Mucosa of rectum (tissue), 2 donors: ENCODE measurements around the gene EFNB1.

Source experiments
- H3K27ac ChIP-seq, 2 donors: one replicate each; pipeline ENCODE4 v1.7.0; 2013; ENCODE audit warnings: inconsistent platforms in 2 of 2, low read depth in 2 of 2, low read length in 2 of 2
- H3K27me3 ChIP-seq, 2 donors: one replicate each; pipeline ENCODE4 v1.7.0; 2013; ENCODE audit warnings: low read length in 2 of 2; ENCODE audit not compliant: control insufficient read depth in 2 of 2, insufficient read depth in 2 of 2
- H3K36me3 ChIP-seq, 2 donors: one replicate each; pipeline ENCODE4 v1.7.0; 2013; ENCODE audit warnings: low read length in 2 of 2; ENCODE audit not compliant: control insufficient read depth in 2 of 2, insufficient read depth in 2 of 2
- H3K4me1 ChIP-seq, 2 donors: one replicate each; pipeline ENCODE4 v1.7.0; 2013; ENCODE audit warnings: low read length in 2 of 2, mild to moderate bottlenecking in 1 of 2; ENCODE audit not compliant: control insufficient read depth in 2 of 2, insufficient read depth in 2 of 2
- H3K4me3 ChIP-seq, 2 donors: one replicate each; pipeline ENCODE4 v1.7.0; 2013; ENCODE audit warnings: low read length in 2 of 2
- H3K9ac ChIP-seq, 2 donors: one replicate each; pipeline ENCODE4 v1.7.0; 2013; ENCODE audit warnings: low read length in 2 of 2, low read depth in 1 of 2, mild to moderate bottlenecking in 1 of 2
- H3K9me3 ChIP-seq, 2 donors: one replicate each; pipeline ENCODE4 v1.7.0; 2013; ENCODE audit warnings: low read length in 2 of 2; ENCODE audit not compliant: control insufficient read depth in 2 of 2
- donor health status: healthy.
- donor health status: Normal muscosa, but diverticular disease.

EFNB1 gene

DNA sequence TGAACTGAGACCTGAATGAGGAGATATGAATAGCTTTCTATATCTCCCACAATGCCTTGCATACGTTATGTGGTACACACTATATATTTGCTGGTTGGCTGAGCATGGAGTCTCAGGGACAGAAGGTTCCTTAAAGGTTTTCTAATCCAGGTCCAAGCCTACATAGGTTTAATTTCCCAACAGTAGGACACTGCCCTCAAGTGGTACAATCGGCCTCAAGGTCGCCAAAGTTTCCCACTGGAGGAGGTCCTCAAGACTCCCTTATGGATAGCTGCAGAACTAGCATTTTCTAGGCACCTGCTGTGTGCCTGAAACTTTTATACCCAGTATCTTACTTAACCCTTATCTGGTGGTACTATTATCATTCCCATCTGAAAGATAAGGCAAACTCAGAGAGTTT lies 21.0 kb upstream of the EFNB1 start:
- H3K9me3 ChIP-seq = no peaks in the 10 kb centered on the region
- H3K9ac ChIP-seq = no peak overlapping the region
- H3K27me3 ChIP-seq = peaks cover 0 to 3% of the 10 kb centered on the region in 2 donors
- no peak overlapping the region for H3K27ac ChIP-seq
- no peak overlapping the region for H3K4me3 ChIP-seq
- no peaks in the 10 kb centered on the region for H3K4me1 ChIP-seq
- H3K36me3 ChIP-seq = no peaks in the 10 kb centered on the region

DNA sequence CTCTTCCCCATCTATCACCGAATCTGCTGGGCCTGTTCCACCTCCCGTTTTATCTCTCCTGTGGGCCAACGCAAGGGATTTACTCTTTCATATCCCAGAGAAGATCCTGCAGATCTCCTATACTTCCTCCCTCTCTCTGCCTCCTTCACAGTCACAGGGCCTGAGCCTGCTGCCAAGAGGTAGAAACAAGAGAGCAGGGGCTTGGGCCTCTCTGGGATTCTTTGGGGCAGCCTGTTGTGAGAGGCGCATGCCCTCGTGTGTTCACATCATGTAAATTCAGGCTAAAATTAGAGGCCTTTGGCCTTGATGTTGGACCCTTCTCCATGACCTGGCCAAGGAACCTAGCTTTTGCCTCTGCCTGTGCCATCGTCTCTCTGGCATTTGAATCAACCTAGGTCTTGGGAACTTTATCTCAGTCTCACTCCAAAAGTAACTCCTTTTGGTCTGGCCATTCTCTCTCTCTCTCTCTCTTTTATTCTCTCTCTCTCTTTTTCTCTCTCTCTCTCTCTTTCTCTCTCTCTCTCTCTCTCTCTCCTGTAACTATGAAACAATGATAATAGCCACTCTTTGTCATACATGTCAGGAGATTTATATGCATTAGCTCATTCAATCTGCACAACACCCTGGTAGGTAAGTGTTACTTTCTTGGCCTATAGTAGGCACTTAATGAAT lies 20.0 kb upstream of the EFNB1 start:
- Histone ChIP-seq H3K36me3 (no peaks in the 10 kb centered on the region), H3K4me1 (no peaks in the 10 kb centered on the region), H3K9ac (no peak overlapping the region), H3K27ac (no peak overlapping the region), H3K4me3 (no peak overlapping the region), H3K9me3 (no peaks in the 10 kb centered on the region), H3K27me3 (peaks cover 0 to 3% of the 10 kb centered on the region in 2 donors)

DNA sequence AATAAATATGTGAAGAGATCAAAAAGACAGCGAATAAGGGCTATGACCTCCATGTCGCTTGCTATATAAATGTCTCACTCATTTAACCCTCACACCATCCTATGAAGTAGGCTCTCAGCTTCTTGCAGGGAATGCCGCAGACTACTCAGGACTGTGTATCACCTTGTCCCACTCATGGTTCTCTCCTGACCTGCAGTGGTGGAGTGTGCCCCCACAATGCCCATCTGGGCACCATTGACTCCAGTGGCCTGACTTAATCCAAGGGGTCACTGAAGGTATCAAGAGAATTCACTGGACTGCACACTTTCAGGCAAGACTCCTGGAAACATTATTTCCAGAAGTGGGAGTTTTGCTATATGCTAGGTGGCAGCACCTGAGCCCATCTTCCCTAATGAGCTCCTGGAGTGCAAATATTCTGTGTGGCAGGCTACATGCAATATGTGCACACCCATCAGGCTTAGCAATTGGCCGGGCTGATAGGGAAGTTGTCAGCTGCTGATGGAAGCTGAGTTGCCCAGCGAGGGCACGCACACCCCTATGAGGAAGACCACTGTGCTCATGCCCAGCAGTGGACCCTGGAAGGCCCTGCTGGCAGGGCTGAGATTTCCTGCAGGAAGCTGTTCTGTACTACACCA lies 8.2 kb upstream of the EFNB1 start:
- no peaks in the 10 kb centered on the region for H3K9me3 ChIP-seq
- H3K4me3 ChIP-seq = no peak overlapping the region
- H3K4me1 ChIP-seq = no peaks in the 10 kb centered on the region
- no peaks in the 10 kb centered on the region for H3K36me3 ChIP-seq
- H3K27me3 ChIP-seq = peaks cover 0 to 2% of the 10 kb centered on the region in 2 donors
- H3K27ac ChIP-seq = no peak overlapping the region
- no peak overlapping the region for H3K9ac ChIP-seq

DNA sequence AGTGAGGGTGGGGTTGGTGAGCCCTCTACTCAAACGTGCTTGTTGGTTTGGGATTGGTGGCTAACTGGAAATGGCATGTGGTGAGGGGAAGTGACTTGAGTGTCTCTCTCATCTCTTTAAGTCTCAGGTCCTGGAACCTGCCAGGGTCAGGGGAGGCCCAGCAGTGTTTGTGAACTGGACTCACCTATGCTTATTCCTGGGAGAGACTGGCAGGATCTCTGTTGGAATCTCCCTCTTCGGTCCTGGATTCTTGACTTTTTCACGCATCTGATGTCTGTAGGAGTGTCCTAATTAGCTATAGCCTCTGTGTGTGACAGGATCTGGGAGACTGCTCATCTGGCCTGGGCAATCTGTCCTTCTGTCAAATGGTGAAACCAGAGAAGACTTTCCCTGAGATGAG lies 7.2 kb upstream of the EFNB1 start:
- Histone ChIP-seq H3K36me3 (no peaks in the 10 kb centered on the region), H3K9me3 (no peaks in the 10 kb centered on the region), H3K4me3 (no peak overlapping the region), H3K27ac (no peak overlapping the region), H3K4me1 (no peaks in the 10 kb centered on the region), H3K27me3 (peaks cover 0 to 2% of the 10 kb centered on the region in 2 donors), H3K9ac (no peak overlapping the region)

DNA sequence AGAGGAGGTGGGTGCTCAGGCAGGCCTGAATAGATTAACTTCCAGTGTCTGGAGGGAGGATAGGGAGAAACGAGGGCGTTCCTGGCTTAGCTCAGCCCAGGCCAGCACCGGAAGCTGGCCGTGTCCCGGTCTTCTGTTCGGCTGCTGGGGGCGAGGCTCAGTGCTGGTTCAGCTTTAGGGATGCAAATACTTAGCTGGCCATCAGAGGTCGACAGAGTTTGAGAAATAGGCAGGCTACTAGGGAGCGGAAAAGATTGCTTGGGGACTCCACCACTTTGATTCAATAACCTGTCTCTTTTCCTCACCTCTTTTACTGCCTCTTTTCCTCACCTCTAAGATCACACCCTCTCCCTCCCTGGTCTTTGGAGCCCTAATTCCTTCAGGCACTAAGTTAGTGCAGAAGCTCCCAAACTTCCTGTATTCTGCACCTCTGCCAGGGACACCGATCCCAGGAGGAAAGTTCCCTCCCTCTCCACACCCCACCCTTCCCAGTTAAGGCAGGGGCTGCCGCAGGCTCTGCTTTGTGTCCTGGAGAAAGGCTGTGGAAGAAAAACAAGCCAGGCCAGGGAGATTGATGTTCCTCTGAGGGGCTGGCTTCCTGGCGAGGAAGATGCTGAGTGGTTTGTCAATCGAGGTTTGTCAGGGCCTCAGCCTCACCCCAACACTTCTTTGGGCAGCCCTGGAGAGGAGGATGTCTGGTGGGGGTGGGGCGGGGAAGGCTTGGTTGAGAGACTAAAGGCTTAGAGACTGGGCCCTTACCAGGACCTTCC lies 6.0 kb upstream of the EFNB1 start:
- no peak overlapping the region for H3K9ac ChIP-seq
- no peaks in the 10 kb centered on the region for H3K9me3 ChIP-seq
- no peaks in the 10 kb centered on the region for H3K36me3 ChIP-seq
- peaks cover 0 to 2% of the 10 kb centered on the region in 2 donors for H3K27me3 ChIP-seq
- H3K4me1 ChIP-seq = no peaks in the 10 kb centered on the region
- no peak overlapping the region for H3K4me3 ChIP-seq
- no peak overlapping the region for H3K27ac ChIP-seq

DNA sequence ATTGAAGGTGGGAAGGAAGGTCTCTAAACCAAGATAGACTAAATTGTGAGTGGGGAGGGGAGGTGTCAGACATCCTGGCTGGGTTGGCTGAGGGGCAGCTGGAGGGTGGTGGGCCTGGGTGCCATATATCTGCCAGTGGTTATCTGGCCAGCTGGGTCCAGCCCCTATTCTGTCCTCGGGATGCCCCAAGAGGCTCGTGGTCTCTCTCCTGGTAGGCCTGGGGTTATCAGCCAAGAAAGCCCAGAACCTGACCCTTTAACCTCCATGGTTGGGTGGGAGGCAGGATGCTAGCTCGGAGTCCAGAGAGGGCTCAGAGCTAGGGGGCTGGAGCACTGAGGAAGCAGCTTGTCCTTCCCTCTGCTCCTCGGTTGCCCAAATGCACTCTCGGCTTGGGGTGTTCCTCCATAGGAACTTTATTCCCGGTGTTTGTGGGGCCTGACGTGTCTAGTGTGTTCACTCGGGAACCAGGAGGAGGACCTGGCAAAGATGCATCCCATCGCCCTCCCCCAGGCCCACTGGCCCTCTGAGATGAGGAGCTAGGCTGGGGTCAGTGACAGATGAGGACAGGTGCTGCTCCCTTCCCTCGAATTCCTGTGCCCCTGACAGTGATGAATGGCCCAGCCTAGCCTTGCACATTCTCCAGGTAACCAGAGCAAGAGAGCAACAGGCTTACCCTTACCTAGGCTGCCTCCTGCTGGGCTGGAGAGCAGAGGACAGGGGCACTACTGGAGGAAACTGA lies 5.2 kb upstream of the EFNB1 start:
- Histone ChIP-seq H3K27ac (no peak overlapping the region), H3K36me3 (no peaks in the 10 kb centered on the region), H3K4me3 (no peak overlapping the region), H3K9me3 (no peaks in the 10 kb centered on the region), H3K27me3 (peaks cover 0 to 2% of the 10 kb centered on the region in 2 donors), H3K9ac (no peak overlapping the region), H3K4me1 (no peaks in the 10 kb centered on the region)

DNA sequence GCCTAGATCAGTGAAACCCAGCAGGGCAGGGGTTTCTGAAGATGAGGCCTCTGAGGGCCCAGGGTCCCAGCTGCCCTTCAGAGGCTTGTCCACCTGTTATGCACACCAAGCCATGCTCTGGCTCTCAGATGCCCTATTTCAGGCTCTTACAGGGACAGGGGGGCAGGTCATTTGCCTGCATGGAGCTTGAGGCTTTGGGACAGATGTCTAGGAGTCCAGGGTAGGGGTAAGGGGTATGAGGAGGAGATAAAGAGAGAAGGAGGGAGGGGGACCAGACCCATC lies 4.7 kb upstream of the EFNB1 start:
- Histone ChIP-seq H3K4me1 (no peaks in the 10 kb centered on the region), H3K9ac (no peak overlapping the region), H3K27me3 (peaks cover 0 to 2% of the 10 kb centered on the region in 2 donors), H3K27ac (no peak overlapping the region), H3K9me3 (no peaks in the 10 kb centered on the region), H3K4me3 (no peak overlapping the region), H3K36me3 (no peaks in the 10 kb centered on the region)

DNA sequence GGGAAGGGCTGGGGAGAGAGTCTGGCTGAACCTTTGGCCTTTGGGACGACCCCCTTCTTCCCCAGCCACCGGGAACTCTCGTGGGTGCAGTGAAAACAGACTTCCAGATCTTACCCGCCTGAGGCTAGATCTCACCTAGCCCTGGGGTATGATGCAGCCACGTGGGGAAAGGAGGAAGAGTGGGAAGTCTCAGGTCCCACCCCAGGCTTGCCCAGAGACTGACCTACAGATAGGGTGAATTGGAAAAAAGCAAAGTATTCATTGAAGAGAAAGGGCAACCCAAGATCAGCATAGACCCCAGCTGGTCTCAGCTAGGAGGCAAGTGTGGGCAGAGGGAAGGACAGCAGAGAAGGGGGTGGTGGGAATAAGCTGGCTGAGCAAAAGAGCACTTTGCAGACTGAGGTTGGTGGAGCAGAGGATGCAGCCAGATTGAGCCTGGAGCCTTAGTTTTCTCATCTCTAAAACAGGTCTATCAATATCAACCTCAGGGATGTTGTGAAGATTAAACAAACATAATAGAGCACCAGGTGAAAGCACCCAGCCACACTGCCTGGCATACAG lies 4.2 kb upstream of the EFNB1 start:
- Histone ChIP-seq H3K27me3 (peaks cover 0 to 2% of the 10 kb centered on the region in 2 donors), H3K36me3 (no peaks in the 10 kb centered on the region), H3K4me3 (no peak overlapping the region), H3K9me3 (no peaks in the 10 kb centered on the region), H3K9ac (no peak overlapping the region), H3K4me1 (no peaks in the 10 kb centered on the region), H3K27ac (no peak overlapping the region)

DNA sequence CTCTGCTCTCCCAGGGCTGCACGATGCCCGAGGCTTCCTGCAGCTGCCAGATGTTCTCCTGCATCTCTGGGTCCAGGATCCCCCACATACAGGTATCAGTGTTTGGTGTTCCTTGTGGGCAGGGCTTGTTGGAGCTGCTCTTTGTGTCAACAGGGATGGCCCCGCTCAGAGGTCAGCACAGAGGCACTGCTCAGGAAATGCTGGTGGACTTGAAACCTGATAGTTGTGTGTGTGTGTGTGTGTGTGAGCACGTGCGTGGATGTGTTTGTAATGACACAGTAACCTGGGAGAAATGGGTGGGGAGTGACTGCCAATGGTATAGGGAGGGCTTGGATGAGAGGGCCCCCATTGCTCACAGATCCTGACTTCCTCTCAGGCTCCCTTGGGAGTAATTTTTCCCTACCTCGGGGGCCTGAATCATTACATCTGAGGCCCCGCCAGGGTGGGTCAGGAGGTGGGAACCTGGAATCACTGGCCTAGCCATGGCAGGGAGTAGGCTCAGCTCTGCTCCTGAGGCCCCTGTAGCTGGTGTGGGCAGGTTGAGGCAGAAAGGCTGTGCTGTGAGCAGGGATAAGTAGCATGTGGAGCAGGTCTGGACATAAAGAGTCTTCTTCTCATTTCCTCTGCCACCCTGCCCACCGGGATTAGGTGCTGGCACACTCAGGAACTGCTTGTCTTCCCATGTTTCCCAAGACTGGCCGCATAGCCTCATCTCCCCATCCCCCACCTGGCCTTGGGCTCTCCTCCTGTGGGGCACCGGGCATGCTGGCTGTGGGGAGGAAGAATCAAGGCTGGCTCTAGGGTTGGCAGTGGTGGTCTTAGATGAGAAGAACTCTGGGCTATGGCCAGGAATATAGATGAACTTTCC lies 2.5 kb upstream of the EFNB1 start:
- Histone ChIP-seq H3K9ac (no peak overlapping the region), H3K9me3 (no peaks in the 10 kb centered on the region), H3K4me1 (no peaks in the 10 kb centered on the region), H3K27ac (no peak overlapping the region), H3K4me3 (no peak overlapping the region), H3K36me3 (no peaks in the 10 kb centered on the region), H3K27me3 (peaks cover 0 to 2% of the 10 kb centered on the region in 2 donors)
